HG03175 (cell line): ENCODE results near the gene ARID5A.
"Not testable (repeated sequence)": the region's sequence is repeated elsewhere in the genome, so short reads cannot be mapped to it uniquely, and the experiment has no call there.

Experiments
- ATAC-seq: cut with Tn5 transposase; IDR thresholded peaks from one replicate; pipeline ENCODE4 v1.9.1; 2021; ENCODE audit warnings: mild to moderate bottlenecking, moderate library complexity; ENCODE audit not compliant: unreplicated experiment

The ARID5A gene

DNA sequence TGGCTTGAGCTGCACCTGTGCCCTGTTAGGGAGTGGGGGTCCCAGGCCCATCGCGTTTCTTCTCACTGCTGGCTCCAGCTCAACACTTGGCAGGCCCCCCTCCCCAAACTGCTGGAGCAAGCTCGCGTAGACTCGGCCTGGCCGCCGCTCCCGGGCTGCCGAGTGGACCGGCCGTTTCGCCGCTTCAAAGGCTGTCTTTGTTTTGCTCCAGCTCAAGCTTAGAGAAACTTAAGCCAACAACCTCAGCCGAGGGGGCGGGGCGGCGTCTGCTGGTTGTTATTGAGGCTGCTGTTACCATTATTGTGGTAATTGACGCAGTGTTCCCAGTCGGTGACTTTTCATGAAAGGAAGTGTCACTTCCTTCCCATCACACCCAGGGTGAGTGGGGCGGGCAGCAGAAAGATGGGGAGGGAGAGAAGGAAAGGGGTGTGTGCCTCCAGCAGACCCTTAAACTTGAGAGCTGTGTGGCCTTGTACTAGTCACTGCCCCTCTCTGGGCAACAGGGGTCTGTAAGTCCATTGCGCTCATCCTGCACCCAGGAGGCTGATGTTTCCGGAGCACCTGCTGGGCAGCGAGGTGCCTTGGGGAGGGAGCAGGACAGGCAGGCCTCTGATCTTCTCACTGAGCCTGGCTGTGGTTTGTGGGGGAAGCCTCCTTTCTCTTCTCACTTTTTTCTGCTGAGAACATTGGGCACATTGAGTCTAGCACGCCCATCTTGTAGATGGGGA lies 2.1 kb downstream of the ARID5A start:
- no peak for ATAC-seq

GRCh38 chr2:96539215-96539920 lies 2.8 kb downstream of the ARID5A start:
- no peak for ATAC-seq

DNA sequence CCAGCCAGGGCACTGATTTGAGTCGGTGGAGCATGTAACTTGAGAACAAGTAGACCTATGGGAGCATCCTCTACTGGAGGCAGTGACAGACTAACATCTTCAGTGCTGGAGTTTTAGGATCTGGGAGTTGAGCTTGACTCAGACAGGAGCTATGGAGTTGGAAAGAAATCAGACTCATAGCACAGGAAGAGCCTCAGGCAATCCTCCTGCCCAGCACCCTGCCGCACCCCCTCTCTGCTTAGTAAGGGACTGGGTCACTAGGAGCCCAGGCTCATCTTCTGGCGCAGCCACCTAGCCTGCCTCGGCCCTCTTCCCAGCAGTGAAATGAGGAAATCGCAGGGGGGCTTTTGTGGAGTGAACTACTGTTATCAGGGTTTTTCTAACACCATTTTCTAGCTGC lies 3.6 kb downstream of the ARID5A start:
- ATAC-seq, result no peak

DNA sequence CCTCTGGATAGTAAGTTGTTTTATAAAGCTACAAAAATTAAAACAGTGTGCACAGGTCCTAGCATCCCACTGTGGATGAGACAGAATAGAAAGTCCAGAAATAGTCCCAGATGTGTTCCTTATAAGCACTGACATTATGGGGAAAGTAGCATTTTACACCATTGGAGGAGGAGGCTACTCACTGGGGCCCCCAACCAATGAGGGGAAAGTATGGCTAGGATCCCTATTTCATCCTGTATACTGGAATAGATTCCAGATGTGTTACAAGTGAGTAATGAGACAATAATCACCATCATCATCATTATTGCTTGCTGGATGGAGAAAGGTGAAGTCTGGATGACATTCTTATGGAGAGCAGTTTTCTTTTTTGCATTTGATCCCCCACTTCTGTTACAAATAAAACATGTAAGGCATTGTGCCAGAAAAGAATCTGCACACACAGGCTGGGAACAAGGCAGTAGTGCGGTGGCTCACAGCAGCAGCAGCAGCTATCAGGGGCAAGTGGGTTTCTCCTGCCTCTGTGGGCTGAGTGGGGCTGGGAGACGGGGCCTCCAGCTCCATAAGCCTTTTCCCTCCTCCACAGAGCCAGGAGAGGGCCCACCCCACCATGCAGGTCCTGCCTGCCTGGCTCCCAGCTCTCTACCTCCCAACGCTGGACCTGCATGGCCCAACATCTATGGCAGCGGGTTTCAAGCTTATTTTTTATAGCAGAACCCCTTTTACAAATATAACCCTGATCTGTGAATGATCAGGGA lies 5.0 kb downstream of the ARID5A start:
- ATAC-seq, result no peak

DNA sequence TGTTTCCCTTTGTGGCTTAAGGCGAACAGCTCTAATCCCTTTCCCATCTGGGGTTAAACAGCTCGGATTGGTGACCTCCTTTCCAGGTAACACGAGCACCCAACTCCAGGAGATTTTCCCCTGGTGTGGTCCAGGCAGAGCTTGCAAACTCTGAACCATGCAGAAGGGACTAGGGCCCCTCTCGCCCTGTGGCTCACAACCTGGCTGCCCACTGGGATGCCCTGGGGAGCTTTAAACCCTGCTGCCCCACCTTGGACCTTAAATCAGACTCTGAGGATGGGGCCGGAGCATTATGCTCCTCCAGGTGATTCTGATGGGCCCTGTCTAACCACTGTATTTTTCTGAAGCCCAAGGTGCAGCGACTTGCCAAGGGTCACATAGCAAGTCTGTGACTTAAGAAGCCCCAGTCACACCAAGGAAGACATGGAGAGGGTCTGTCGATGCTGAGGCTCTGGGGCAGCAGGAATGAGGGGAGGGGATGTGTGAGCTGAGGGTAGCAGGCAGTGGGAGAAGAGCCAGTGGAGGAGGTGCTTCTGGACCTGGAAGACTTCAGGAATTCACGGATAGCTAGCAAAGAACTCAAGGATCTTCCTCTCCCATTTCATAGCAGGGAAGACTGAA lies 5.9 kb downstream of the ARID5A start:
- ATAC-seq, result no peak

DNA sequence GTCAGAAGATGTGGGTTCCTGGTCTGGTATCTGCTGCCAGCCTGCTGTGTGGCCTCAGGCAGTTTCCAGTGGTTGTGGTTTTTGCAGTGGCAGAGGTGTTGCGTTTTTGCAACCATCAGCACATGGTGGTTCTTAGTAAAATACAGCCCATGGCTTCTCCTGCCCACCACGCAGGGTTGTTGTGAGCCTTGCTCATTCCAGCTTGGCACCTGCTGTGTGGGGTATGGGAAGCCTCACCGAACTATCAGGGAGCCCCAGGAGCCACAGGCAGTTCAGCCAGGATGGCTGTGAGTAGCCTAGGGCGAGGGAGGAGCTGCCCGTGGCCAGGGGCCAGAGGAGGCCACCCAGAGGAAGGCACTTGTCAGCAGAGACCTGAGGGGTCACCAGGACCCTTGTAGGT lies 9.8 kb downstream of the ARID5A start:
- no peak for ATAC-seq

- ATAC-seq, result no peak
These were observed 10.2 kb downstream of the ARID5A start for GRCh38 chr2:96546797-96547196.

GRCh38 chr2:96547203-96547641 lies 10.7 kb downstream of the ARID5A start:
- no peak for ATAC-seq

- no peak for ATAC-seq
These were observed 11.2 kb downstream of the ARID5A start for GRCh38 chr2:96547731-96548171.

GRCh38 chr2:96548558-96549465 lies 12.3 kb downstream of the ARID5A start:
- no peak for ATAC-seq

DNA sequence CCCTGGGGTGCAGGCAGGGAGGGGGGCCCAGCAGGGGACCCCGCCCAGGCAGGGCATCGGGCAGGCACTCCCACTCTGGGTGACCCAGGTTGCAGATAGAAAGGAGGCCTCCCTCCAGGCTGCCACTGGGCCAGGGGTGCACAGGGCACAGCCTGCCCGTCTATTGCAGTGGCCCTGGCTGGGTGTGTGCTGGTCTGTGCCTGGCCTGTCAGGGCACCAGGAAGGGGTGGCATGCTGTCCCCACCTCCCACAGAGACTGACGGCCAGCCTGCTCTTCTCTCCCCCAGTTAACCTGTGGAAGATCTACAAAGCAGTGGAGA lies 12.9 kb downstream of the ARID5A start:
- ATAC-seq, result no peak

DNA sequence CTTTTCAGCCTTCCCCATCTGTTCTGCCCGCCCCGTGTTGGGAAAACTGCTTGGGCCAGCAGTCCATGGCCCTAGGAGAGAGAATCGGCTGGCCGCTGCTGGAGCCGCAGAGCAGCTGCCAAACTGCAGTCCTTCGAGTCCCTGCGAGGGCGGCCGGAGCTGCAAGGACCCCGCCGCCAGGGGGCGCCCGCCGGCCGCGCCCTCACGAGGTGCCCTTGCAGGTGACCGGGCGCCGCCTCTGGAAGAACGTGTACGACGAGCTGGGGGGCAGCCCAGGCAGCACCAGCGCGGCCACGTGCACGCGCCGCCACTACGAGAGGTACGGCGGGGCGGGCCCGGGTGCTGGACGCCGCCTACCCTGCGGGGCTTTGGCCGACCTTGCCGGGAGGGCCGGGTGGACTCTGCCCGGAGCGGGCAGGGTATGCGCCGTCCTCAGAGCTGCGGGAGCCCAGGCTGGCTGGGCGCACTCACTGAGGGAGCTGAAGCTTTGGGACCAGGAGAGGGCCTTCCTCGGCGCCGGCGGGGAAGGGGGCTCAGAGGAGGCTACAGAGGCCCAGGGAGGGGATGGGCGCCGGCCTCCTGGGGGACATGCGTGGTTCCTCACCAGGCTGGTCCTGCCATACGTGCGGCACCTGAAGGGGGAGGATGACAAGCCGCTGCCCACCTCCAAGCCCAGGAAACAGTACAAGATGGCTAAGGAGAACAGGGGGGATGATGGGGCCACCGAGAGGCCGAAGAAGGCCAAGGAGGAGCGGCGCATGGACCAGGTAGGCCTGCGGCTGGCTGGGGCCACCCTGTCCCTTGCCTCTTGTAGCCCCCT lies 13.6 kb downstream of the ARID5A start:
- ATAC-seq, result no peak

- no peak for ATAC-seq
These were observed 14.4 kb downstream of the ARID5A start for GRCh38 chr2:96550787-96551604.

DNA sequence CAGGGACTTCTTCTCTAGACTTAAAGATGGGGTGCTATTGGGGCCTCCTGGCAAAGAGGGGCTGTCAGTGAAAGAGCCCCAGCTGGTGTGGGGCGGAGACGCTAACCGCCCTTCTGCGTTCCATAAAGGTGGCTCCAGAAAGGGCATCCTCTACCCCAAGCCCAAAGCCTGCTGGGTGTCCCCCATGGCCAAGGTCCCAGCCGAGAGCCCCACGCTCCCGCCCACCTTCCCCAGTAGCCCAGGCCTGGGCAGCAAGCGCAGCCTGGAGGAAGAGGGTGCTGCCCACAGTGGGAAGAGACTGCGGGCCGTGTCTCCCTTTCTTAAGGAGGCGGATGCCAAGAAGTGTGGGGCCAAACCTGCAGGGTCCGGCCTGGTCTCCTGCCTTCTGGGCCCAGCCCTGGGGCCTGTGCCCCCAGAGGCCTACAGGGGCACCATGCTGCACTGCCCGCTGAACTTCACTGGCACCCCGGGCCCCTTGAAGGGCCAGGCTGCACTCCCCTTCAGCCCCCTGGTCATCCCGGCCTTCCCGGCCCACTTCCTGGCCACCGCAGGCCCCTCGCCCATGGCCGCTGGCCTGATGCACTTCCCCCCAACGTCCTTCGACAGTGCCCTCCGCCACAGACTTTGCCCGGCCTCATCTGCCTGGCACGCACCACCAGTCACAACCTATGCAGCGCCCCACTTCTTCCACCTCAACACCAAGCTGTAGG lies 15.2 kb downstream of the ARID5A start:
- ATAC-seq, result no peak

DNA sequence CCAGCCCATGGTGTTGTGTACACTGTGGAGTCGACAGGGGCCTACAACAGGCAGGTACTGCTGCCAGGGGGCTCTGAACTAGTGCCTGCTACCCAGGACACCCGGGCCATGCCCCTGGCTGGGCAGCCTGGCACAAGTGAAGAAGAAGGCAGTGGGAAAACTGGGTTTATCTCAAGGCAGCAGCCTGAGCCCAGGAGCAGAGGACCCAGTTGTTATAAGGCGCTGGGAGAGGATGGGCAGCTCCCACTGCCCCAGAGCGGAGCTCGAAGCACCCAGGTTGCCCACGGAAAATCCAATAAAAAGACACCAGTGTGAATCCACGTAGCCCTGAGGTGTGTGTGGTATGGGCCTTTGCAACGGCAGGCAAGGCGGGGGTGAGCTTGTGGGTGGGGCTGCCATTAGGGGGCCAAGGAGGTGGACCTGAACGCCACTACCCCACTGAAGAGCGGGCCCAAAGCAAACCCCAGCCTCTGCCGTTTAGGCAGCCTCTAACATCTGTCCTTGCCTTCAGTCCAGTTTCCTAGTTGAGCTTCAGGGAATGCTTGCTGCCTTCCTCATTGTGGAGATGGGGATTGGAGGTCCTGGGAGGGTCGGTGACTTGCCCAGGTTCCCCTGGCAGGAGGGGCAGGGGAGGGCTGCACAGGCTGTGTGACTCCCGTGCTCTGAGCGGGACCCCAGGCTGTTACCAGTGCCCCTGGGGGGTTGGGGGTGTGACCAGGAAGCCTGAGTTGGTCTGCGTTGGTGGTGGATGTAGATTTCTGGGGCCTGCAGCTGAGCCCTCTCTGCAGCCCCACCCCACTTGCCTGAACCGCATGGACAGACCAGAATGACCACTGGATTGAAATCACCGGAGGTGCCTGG lies 16.0 kb downstream of the ARID5A start:
- ATAC-seq, result no peak

DNA sequence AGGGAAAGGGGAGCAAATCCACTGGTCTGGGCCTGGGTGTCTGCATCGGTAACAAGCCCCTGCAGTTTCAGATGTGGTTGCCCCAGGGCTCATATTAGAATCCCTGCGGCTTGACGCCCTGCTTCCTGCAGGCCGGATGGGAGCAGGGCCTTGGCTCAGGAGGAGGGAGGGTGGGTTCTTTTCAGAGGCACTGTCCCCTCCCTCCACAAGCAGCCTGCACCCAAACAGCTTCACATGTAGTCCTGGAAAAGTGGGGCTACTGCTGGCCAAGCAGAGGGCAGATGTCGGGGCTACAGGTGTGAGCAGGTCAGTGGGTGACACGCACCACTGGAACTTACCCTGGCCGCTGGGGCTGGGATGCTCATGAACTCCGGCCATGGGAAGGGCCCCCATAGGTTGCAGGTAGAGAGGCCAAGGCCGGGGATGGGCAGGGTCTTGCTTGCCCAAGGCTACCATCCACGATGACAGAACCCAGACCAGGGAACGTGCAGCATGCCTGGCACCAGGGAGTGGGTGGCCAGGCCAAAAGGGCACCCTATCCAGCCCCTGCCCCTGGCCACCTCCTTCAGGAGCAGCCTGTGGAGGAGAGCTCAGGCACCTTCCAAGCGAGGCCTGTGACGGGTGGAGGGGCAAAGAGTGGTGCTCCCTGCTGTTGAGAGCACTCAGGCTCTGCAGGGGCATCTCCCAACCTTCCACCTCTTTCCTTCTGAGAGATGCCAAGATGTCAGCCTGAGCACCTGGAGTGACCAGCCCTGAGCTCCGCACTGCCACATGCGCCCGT lies 16.8 kb downstream of the ARID5A start:
- ATAC-seq, result no peak

GRCh38 chr2:96553957-96554292 lies 17.4 kb downstream of the ARID5A start:
- not testable (repeated sequence) for ATAC-seq
